RWPE2 (cell line): ENCODE data around the gene RERE.

ENCODE experiments used
- ATAC-seq: fragments of 200-7000 bp; cut with Tn5 transposase; 3 replicates; pipeline ENCODE4 v1.9.1; 2021; ENCODE audit warnings: low read depth
- DNase-seq: peaks from one replicate; pipeline ENCODE4 v3.0.0-alpha.2; 2020; ENCODE audit warnings: low spot score
- H3K27ac ChIP-seq: fragments of 450-650 bp; 2 replicates; pipeline ENCODE4 v1.5.1; 2017; ENCODE audit warnings: mild to moderate bottlenecking; ENCODE audit not compliant: poor library complexity, severe bottlenecking
- H3K27me3 ChIP-seq: fragments of 250-450 bp; sonication (Bioruptor Pico); 2 replicates; pipeline ENCODE4 v1.5.1; 2021; ENCODE audit warnings: mild to moderate bottlenecking, moderate library complexity; ENCODE audit not compliant: insufficient read depth, poor library complexity, severe bottlenecking
- H3K36me3 ChIP-seq: fragments of 250-450 bp; sonication (Bioruptor Pico); 2 replicates; pipeline ENCODE4 v1.5.1; 2020; ENCODE audit warnings: low read depth, mild to moderate bottlenecking, moderate library complexity
- H3K4me1 ChIP-seq: fragments of 250-450 bp; sonication (Bioruptor Pico); 2 replicates; pipeline ENCODE4 v1.5.1; 2021; ENCODE audit warnings: mild to moderate bottlenecking, moderate library complexity; ENCODE audit not compliant: insufficient read depth, poor library complexity, severe bottlenecking
- H3K4me3 ChIP-seq: fragments of 250-450 bp; sonication (Bioruptor Pico); 2 replicates; pipeline ENCODE4 v1.5.1; 2021; ENCODE audit warnings: mild to moderate bottlenecking, moderate library complexity; ENCODE audit not compliant: severe bottlenecking
- H3K9me3 ChIP-seq: fragments of 250-450 bp; sonication (Bioruptor Pico); 2 replicates; pipeline ENCODE4 v1.5.1; 2021; ENCODE audit warnings: mild to moderate bottlenecking, moderate library complexity; ENCODE audit not compliant: severe bottlenecking
- TF ChIP-seq, protein P1 (sequence below): fragments of 450-650 bp; IDR thresholded peaks from one replicate; pipeline ENCODE4 v1.5.1; 2017; ENCODE audit warnings: mild to moderate bottlenecking, moderate library complexity; ENCODE audit not compliant: poor library complexity, severe bottlenecking

Gene RERE

DNA sequence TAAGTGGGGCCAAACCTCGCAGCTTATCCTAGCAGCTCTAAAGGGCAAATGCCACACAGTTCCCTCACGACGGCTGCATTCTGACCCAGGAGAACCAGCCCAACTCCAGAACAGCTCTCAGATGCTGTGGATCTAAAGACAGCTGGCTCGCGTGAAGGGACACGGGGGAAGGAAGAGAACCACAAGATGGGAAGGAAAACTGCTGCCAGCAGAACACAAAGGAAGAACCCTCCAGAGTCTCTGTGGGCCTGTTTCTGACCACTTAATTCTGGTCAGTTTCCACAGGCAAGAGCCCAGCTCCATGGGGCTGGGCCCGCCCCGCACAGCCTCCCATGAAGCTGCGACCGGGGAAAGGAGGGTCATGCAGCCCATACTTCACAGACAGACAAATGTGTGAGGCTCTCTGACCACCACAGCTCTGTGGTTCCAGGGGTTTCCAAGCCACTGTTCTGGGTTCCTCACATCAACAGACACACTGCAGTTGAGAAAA is 438.4 kb downstream of the RERE start:
- TF ChIP-seq, protein P1, sequence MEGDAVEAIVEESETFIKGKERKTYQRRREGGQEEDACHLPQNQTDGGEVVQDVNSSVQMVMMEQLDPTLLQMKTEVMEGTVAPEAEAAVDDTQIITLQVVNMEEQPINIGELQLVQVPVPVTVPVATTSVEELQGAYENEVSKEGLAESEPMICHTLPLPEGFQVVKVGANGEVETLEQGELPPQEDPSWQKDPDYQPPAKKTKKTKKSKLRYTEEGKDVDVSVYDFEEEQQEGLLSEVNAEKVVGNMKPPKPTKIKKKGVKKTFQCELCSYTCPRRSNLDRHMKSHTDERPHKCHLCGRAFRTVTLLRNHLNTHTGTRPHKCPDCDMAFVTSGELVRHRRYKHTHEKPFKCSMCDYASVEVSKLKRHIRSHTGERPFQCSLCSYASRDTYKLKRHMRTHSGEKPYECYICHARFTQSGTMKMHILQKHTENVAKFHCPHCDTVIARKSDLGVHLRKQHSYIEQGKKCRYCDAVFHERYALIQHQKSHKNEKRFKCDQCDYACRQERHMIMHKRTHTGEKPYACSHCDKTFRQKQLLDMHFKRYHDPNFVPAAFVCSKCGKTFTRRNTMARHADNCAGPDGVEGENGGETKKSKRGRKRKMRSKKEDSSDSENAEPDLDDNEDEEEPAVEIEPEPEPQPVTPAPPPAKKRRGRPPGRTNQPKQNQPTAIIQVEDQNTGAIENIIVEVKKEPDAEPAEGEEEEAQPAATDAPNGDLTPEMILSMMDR = no peak
- no peaks in the 10 kb centered on the region for H3K27me3 ChIP-seq
- DNase-seq (no peak), ATAC-seq (no peak)
- no peaks in the 10 kb centered on the region for H3K9me3 ChIP-seq
- H3K4me1 ChIP-seq = no peaks in the 10 kb centered on the region
- peaks cover 4% of the 10 kb centered on the region; the same call in 1 of the 2 replicates for H3K36me3 ChIP-seq
- H3K27ac ChIP-seq = no peak overlapping the region
- no peak overlapping the region for H3K4me3 ChIP-seq

DNA sequence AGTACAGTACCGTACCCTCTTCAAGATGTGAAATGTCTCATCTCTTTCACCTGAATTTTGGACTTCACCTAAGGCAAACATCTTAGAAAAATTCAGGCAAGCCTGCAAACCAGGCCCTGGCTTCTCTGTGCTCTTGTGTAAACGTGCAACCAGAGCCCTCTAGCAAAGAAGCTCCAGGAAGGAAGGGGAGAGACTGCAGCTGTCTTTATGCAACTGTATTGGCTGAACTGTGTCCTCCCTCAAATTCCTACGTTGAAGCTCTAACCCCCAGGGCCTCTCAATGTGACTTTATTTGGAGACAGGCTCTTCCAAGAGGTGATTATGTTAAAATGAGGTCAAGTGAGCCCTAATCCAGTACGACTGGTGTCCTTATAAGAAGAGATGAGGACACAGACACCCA is 439.3 kb downstream of the RERE start:
- peaks cover 4% of the 10 kb centered on the region; the same call in 1 of the 2 replicates for H3K36me3 ChIP-seq

DNA sequence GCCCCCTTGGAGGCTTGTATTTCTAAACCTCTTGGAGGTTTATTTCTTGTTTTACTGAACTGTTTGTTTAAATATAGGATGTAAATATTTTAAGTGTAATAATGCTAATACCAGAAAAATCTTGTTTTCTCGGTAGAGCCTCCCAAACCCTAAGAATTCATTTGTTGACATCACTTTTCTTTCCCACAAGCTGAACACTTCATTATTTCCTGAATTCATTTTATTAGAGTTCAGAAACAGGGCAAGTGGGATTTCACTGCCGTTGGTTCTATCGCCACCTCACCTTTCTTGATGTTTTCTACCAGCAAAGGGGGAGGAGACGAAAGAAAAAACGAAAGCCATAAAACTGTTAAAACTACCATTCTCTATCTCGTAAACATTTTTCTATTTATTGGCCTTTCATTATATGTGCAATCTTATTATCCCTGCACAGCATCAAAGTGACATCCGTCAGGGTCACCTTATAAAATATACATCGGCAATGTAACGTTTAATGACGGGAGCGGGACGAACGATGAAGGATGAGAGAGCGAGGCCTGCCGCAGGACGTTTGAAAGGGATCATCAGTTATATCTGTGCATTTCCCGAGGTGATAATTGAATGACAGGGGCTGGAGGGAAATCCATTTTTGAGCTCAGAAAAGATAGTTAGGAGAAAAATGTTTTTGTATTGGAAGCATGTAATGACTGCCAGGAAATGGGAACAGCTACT is 440.0 kb downstream of the RERE start:
- no peak for ATAC-seq
- Histone ChIP-seq H3K4me3 (no peak overlapping the region), H3K4me1 (no peaks in the 10 kb centered on the region), H3K27me3 (no peaks in the 10 kb centered on the region), H3K36me3 (peaks cover 4% of the 10 kb centered on the region; the same call in 1 of the 2 replicates), H3K9me3 (no peaks in the 10 kb centered on the region), H3K27ac (no peak overlapping the region)
- TF ChIP-seq, protein P1 = no peak
- no peak for DNase-seq

More for the DNA sequence above, 439.3 kb downstream of the RERE start:
- H3K27me3 ChIP-seq = no peaks in the 10 kb centered on the region
- H3K4me3 ChIP-seq = no peak overlapping the region
- TF ChIP-seq, protein P1 = no peak
- DNase-seq (no peak), ATAC-seq (no peak)
- no peak overlapping the region for H3K27ac ChIP-seq
- no peaks in the 10 kb centered on the region for H3K9me3 ChIP-seq
- no peaks in the 10 kb centered on the region for H3K4me1 ChIP-seq

DNA sequence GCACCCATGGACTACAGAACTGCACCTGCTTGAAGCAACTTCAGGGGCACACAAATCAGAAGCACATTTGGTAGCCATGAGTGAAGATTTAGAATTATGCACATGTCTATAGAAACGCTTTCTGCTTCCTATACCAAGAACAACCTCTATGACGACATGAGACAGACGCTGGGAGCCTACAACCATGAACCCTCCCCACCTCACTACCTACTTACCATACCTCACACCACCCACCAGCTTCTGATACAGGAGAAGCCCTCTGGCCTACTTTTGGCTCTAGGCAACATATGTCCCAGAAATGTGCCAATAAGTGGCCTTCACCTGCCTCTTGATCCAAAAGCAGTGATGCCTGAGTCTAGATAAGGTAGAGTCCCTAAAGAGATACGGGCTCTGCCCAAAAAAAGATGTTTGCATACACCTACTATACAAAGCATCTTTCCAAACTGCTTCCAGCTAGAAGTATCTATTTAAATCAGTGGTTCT is 441.0 kb downstream of the RERE start:
- no peaks in the 10 kb centered on the region for H3K27me3 ChIP-seq
- peaks cover 4% of the 10 kb centered on the region; the same call in 1 of the 2 replicates for H3K36me3 ChIP-seq
- ATAC-seq = no peak
- H3K27ac ChIP-seq = no peak overlapping the region
- no peaks in the 10 kb centered on the region for H3K9me3 ChIP-seq
- H3K4me1 ChIP-seq = no peaks in the 10 kb centered on the region
- TF ChIP-seq, protein P1 = no peak
- DNase-seq = no peak
- H3K4me3 ChIP-seq = no peak overlapping the region

DNA sequence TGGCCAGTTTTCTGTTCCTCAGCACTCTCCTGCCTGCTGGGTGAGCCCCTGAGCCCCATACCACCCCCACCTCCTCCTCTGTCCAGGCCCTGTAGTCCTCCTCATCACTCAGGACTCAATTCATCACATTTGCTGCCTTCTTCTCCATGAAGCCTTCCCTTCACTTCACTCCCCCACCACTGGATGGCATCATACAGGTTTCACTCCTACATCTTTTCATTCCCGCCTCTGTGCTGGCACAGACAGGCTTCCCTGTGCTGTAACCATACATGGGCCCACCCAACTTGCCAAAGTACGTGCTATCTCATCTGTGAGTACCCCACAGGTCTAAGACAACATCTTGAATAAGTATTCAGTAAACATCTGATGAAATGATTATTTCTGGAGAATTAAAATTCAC is 442.6 kb downstream of the RERE start:
- no peak overlapping the region for H3K27ac ChIP-seq
- TF ChIP-seq, protein P1 = peak; percentile 57
- no peaks in the 10 kb centered on the region for H3K9me3 ChIP-seq
- no peaks in the 10 kb centered on the region for H3K27me3 ChIP-seq
- H3K4me1 ChIP-seq = no peaks in the 10 kb centered on the region
- peaks cover 4% of the 10 kb centered on the region; the same call in 1 of the 2 replicates for H3K36me3 ChIP-seq
- ATAC-seq (peak; percentile 43; the same call in 1 of the 3 replicates), DNase-seq (no peak)
- no peak overlapping the region for H3K4me3 ChIP-seq
